Posterior vena cava (tissue), 2 donors: ENCODE data around the gene COX6B2. TPM values are rescaled to one million over a fixed set of nuclear protein-coding genes. Genes with fewer than 3 reads are reported as not detected.
"Not testable (repeated sequence)": the region's sequence is repeated elsewhere in the genome, so short reads cannot be mapped to it uniquely, and the experiment has no call there.

Experiments
- DNase-seq: peaks from one replicate; pipeline ENCODE4 v3.0.0-alpha.2; 2020; ENCODE audit warnings: low spot score
- intact Hi-C, 2 donors: fragments of 100-400 bp; cut with DNase I; formaldehyde crosslinking; loops; one replicate each; pipeline versions ENCODE4 v1.14.1 to v1.14.2; 2022 to 2023
- total RNA-seq, 2 donors: library from RNA; stranded (reverse); fragmentation: NEBNext Ultra II Directional; extraction: Animal tissue kit (Norgen Biotek cat#: 25700); gene quantifications; one replicate each; pipeline ENCODE4 v1.2.1, GENCODE V29; 2021
- donor health status: DM: yes; HTN: yes; CAD: no.
- donor health status: DM: yes; HTN: yes; CAD: no.

COX6B2 gene
- total RNA-seq, 2 donors from 2014 or later, result 1.3 TPM; not detected in 1

GRCh38 chr19:55346725-55347441 lies 7.6 kb downstream of the COX6B2 start:
- intact Hi-C loops, result no loop called here
- DNase-seq, result peak; percentile 87

- DNase-seq, result peak; percentile 93
- intact Hi-C loops, result no loop called here
Observed at GRCh38 chr19:55345818-55346724, 8.4 kb downstream of the COX6B2 start.

- DNase-seq, result no peak
- intact Hi-C loops, result no loop called here
Observed at GRCh38 chr19:55345101-55345817, 9.3 kb downstream of the COX6B2 start.

- intact Hi-C loops, result no loop called here
- no peak for DNase-seq
Observed at GRCh38 chr19:55344444-55344843, 10.1 kb downstream of the COX6B2 start.

GRCh38 chr19:55341595-55342531 lies 12.7 kb downstream of the COX6B2 start:
- intact Hi-C loops, result no loop called here
- DNase-seq, result no peak

GRCh38 chr19:55341171-55341588 lies 13.3 kb downstream of the COX6B2 start:
- no peak for DNase-seq
- intact Hi-C loops, result no loop called here

- DNase-seq, result no peak
- intact Hi-C loops, result no loop called here
Observed at GRCh38 chr19:55340784-55341147, 13.8 kb downstream of the COX6B2 start.

- intact Hi-C loops, result no loop called here
- DNase-seq, result no peak
Observed at GRCh38 chr19:55339889-55340783, 14.4 kb downstream of the COX6B2 start.

GRCh38 chr19:55339105-55339888 lies 15.2 kb downstream of the COX6B2 start, which contains the start of gene KMT5C:
TSS of gene KMT5C (plus strand) at chr19:55339876. CDS start at chr19:55341937, 2,061 bp downstream.
- intact Hi-C loops, result no loop called here
- DNase-seq, result peak; percentile 100

- DNase-seq, result no peak
- intact Hi-C loops, result no loop called here
Observed at GRCh38 chr19:55336101-55336500, 18.4 kb downstream of the COX6B2 start.

- intact Hi-C loops, result no loop called here
Observed at GRCh38 chr19:55333870-55334269, 20.6 kb downstream of the COX6B2 start.

GRCh38 chr19:55329791-55330190 lies 24.7 kb downstream of the COX6B2 start:
- intact Hi-C loops, DNase-seq: not testable (repeated sequence)

More at GRCh38 chr19:55333870-55334269, 20.6 kb downstream of the COX6B2 start:
- no peak for DNase-seq

GRCh38 chr19:55328774-55329318 lies 25.7 kb downstream of the COX6B2 start:
- DNase-seq, intact Hi-C loops: not testable (repeated sequence)

- DNase-seq, result no peak
- intact Hi-C loops, result no loop called here
Observed at GRCh38 chr19:55325172-55325571, 29.3 kb downstream of the COX6B2 start, which contains the start of gene TMEM150B. TSS of gene TMEM150B (minus strand) at chr19:55325341. CDS start at chr19:55321036, 4,305 bp downstream.

- no peak for DNase-seq
- intact Hi-C loops, result loop anchor here in 1 of 2 donors (5.0 kb wide), 1 partner anchor 1318 kb away; the partner anchor contains the start of gene SMIM17
Observed at GRCh38 chr19:55324662-55325061, 29.9 kb downstream of the COX6B2 start.

GRCh38 chr19:55322204-55322885 lies 32.2 kb downstream of the COX6B2 start:
- no peak for DNase-seq
- intact Hi-C loops, result loop anchor here in 1 of 2 donors (5.0 kb wide), 1 partner anchor 1320 kb away; the partner anchor contains the start of gene SMIM17
